GM23338 (cell line): ENCODE results near the gene ST3GAL4. TPM values are rescaled to one million over a fixed set of nuclear protein-coding genes. Genes with fewer than 3 reads are reported as not detected.
A peak's percentile ranks its signal among the peaks of the same experiment; 100 is the strongest.

Source experiments
- ATAC-seq: fragments of 200-7000 bp; cut with Tn5 transposase; 3 replicates; pipeline ENCODE4 v1.9.1; 2020
- DNase-seq: peaks from one replicate; pipeline ENCODE4 v3.0.0-alpha.2; 2015; ENCODE audit warnings: low spot score
- H2AFZ ChIP-seq: fragments of 200-600 bp; sonication (generic); 2 replicates; pipeline ENCODE4 v1.8.0; 2016; ENCODE audit warnings: antibody characterized with exemption, mild to moderate bottlenecking, moderate library complexity
- H3F3A ChIP-seq: fragments of 200-600 bp; sonication (generic); replicated peaks from 2 replicates; pipeline ENCODE4 v1.8.0; 2017; ENCODE audit warnings: antibody characterized with exemption, mixed run types, low read depth
- H3K27ac ChIP-seq: fragments of 200-600 bp; sonication (generic); 2 replicates; pipeline ENCODE4 v1.6.1; 2016; ENCODE audit warnings: low read depth
- H3K27me3 ChIP-seq: fragments of 200-600 bp; sonication (generic); 2 replicates; pipeline ENCODE4 v1.8.0; 2016; ENCODE audit warnings: mild to moderate bottlenecking, mixed run types, moderate library complexity; ENCODE audit not compliant: insufficient read depth
- H3K36me3 ChIP-seq: fragments of 200-600 bp; sonication (generic); 2 replicates; pipeline ENCODE4 v1.8.0; 2016; ENCODE audit warnings: mild to moderate bottlenecking; ENCODE audit not compliant: insufficient read depth
- H3K4me1 ChIP-seq: fragments of 200-600 bp; sonication (generic); 2 replicates; pipeline ENCODE4 v1.8.0; 2016; ENCODE audit warnings: mild to moderate bottlenecking, moderate library complexity; ENCODE audit not compliant: insufficient read depth
- H3K4me2 ChIP-seq: fragments of 200-600 bp; sonication (generic); 2 replicates; pipeline ENCODE4 v1.7.1; 2017; ENCODE audit warnings: mixed run types
- H3K4me3 ChIP-seq: fragments of 200-600 bp; sonication (generic); 2 replicates; pipeline ENCODE4 v1.6.1; 2016; ENCODE audit warnings: mixed run types
- H3K79me2 ChIP-seq: fragments of 200-600 bp; sonication (generic); replicated peaks from 2 replicates; pipeline ENCODE4 v1.8.0; 2017; ENCODE audit warnings: mild to moderate bottlenecking; ENCODE audit not compliant: insufficient read depth
- H3K9me2 ChIP-seq: fragments of 200-600 bp; sonication (generic); 2 replicates; pipeline ENCODE4 v1.8.0; 2017; ENCODE audit not compliant: insufficient read depth
- H4K20me1 ChIP-seq: fragments of 200-600 bp; sonication (generic); replicated peaks from 2 replicates; pipeline ENCODE4 v1.8.0; 2017; ENCODE audit warnings: mild to moderate bottlenecking; ENCODE audit not compliant: insufficient read depth
- H3K27ac Mint-ChIP-seq: 2 replicates; pipeline ENCODE4 v1.8.0; 2020; ENCODE audit warnings: inconsistent platforms, mild to moderate bottlenecking, moderate library complexity, mixed read lengths
- H3K27me3 Mint-ChIP-seq: 3 replicates; pipeline ENCODE4 v1.8.0; 2022; ENCODE audit warnings: low read depth, mild to moderate bottlenecking, moderate library complexity, mixed read lengths, inconsistent platforms; ENCODE audit not compliant: insufficient read depth, poor library complexity
- H3K36me3 Mint-ChIP-seq: 3 replicates; pipeline ENCODE4 v1.8.0; 2021; ENCODE audit warnings: low read depth, mild to moderate bottlenecking, inconsistent platforms, moderate library complexity, mixed read lengths
- H3K4me1 Mint-ChIP-seq: 3 replicates; pipeline ENCODE4 v1.8.0; 2020; ENCODE audit warnings: mild to moderate bottlenecking, inconsistent platforms, mixed read lengths
- H3K4me3 Mint-ChIP-seq: 3 replicates; pipeline ENCODE4 v1.8.0; 2021; ENCODE audit warnings: moderate library complexity, mild to moderate bottlenecking, inconsistent platforms, mixed read lengths
- H3K9me3 Mint-ChIP-seq: 3 replicates; pipeline ENCODE4 v1.8.0; 2020; ENCODE audit warnings: moderate library complexity, mild to moderate bottlenecking, inconsistent platforms, mixed read lengths
- CREB1 ChIP-seq: fragments of 250-450 bp; sonication (Bioruptor Pico); IDR thresholded peaks from 2 replicates; pipeline ENCODE4 v1.5.0; 2020; ENCODE audit warnings: low read depth, mild to moderate bottlenecking, moderate library complexity
- CTCF ChIP-seq, 2 experiments: fragments of 200-600 bp in 1 of 2; sonication (generic) in 1 of 2; conservative IDR thresholded peaks; 2 replicates each; pipeline versions ENCODE4 v1.5.1 to v1.6.1; 2016 to 2017; ENCODE audit warnings: antibody characterized with exemption in 2 of 2, low read depth in 2 of 2, mild to moderate bottlenecking in 2 of 2, moderate library complexity in 1 of 2
- ETS1 ChIP-seq: IDR thresholded peaks from 2 replicates; pipeline ENCODE4 v1.6.1; 2016; ENCODE audit warnings: antibody characterized with exemption
- EZH2 ChIP-seq: fragments of 200-600 bp; sonication (generic); IDR thresholded peaks from one replicate; pipeline ENCODE4 v1.8.0; 2017; ENCODE audit warnings: antibody characterized with exemption, mild to moderate bottlenecking, low read depth; ENCODE audit not compliant: unreplicated experiment
- EZH2phosphoT487 ChIP-seq: fragments of 200-600 bp; sonication (generic); IDR thresholded peaks from one replicate; pipeline ENCODE4 v1.8.1; 2018; ENCODE audit warnings: antibody characterized with exemption; ENCODE audit not compliant: unreplicated experiment
- JUNB ChIP-seq: IDR thresholded peaks from one replicate; pipeline ENCODE4 v1.6.1; 2016; ENCODE audit warnings: antibody characterized with exemption; ENCODE audit not compliant: unreplicated experiment
- NANOG ChIP-seq: IDR thresholded peaks from 2 replicates; pipeline ENCODE4 v1.6.1; 2016; ENCODE audit warnings: antibody characterized with exemption, borderline replicate concordance
- POLR2AphosphoS5 ChIP-seq: IDR thresholded peaks from 2 replicates; pipeline ENCODE4 v1.6.1; 2016; ENCODE audit warnings: antibody characterized with exemption, low read depth
- REST ChIP-seq: IDR thresholded peaks from one replicate; pipeline ENCODE4 v1.6.1; 2018; ENCODE audit warnings: antibody characterized with exemption; ENCODE audit not compliant: unreplicated experiment
- STAT1 ChIP-seq: IDR thresholded peaks from one replicate; pipeline ENCODE4 v1.6.1; 2016; ENCODE audit warnings: antibody characterized with exemption; ENCODE audit not compliant: unreplicated experiment
- ZNF114 ChIP-seq: fragments of 250-450 bp; sonication (Bioruptor Pico); IDR thresholded peaks from 2 replicates; pipeline ENCODE4 v1.5.0; 2020; ENCODE audit warnings: mild to moderate bottlenecking, moderate library complexity
- ZNF331 ChIP-seq: fragments of 250-450 bp; sonication (Bioruptor Pico); IDR thresholded peaks from 2 replicates; pipeline ENCODE4 v1.5.0; 2020; ENCODE audit warnings: low read depth, mild to moderate bottlenecking, moderate library complexity
- polyA plus RNA-seq: library from polyadenylated mRNA; unstranded; fragments of >200 nt; fragmentation: Nextera tagmentation; extraction: Ambion mirVana; gene quantifications from 2 replicates; pipeline ENCODE4 v1.2.1, GENCODE V29; 2016
- total RNA-seq: library from RNA; depleted of rRNA; stranded (reverse); fragments of >200 nt; shearing (Covaris generic); gene quantifications from 2 replicates; pipeline ENCODE4 v1.2.3, GENCODE V29; 2014
- TF ChIP-seq, protein P1 (sequence below): fragments of 250-450 bp; sonication (Bioruptor Pico); IDR thresholded peaks from 2 replicates; pipeline ENCODE4 v1.5.0; 2020; ENCODE audit warnings: mild to moderate bottlenecking, moderate library complexity

Gene ST3GAL4
- total and polyA plus RNA-seq, 2 experiments from 2014 or later = 10.1 to 28.0 TPM

DNA sequence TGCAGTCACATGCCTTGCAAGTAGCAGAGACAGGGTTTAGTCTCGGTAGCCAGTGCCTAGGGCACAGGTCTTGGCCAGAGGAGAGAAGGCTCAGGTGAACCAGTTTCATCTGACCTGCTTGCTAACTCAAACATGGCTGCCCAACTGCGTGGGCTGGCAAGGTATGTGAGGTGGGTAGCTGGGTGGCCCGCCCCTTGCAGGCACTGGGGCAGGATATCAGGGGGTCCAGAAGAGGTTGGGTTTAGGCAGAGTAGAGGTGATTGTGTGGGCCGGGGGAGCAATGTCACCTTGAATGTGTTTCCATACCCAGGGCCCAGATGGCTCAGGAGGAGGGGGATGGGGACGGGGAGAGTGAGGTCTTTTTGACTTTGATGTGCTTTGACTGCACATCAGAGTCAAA, 37.7 kb downstream of the ST3GAL4 start:
- Histone ChIP-seq H3K4me2 (no peak overlapping the region), H3K36me3 (no peaks in the 10 kb centered on the region), H3K27ac (no peak overlapping the region), H3K9me2 (no peaks in the 10 kb centered on the region), H3K4me1 (peaks cover 6% of the 10 kb centered on the region; the same call in 1 of the 2 replicates), H2AFZ (no peak overlapping the region), H4K20me1 (0 out of 2 replicates have a peak, but pooled peaks cover 5% of the 10 kb centered on the region), H3K4me3 (no peak overlapping the region), H3K27me3 (no peaks in the 10 kb centered on the region), H3K79me2 (peaks cover 27% of the 10 kb centered on the region), H3F3A (no peaks in the 10 kb centered on the region)
- H3K4me3 Mint-ChIP-seq = no peak overlapping the region
- peaks cover 7% of the 10 kb centered on the region for H3K27me3 Mint-ChIP-seq
- H3K27ac Mint-ChIP-seq = peak overlapping the region; percentile 30; the same call in 1 of the 2 replicates
- H3K9me3 Mint-ChIP-seq = no peaks in the 10 kb centered on the region
- DNase-seq (no peak), ATAC-seq (no peak)
- peaks cover 21% of the 10 kb centered on the region for H3K4me1 Mint-ChIP-seq
- TF ChIP-seq JUNB (no peak), ETS1 (no peak), CTCF (conservative IDR thresholded peaks at IDR 0.05; ENCODE audit: low read depth in 2 of 2) (no peak), ZNF331 (CRISPR knock-in tag) (no peak), EZH2phosphoT487 (no peak), ZNF114 (CRISPR knock-in tag) (no peak), CREB1 (CRISPR knock-in tag) (no peak), POLR2AphosphoS5 (no peak), REST (no peak), EZH2 (no peak), NANOG (no peak), STAT1 (no peak)
- TF ChIP-seq, protein P1, sequence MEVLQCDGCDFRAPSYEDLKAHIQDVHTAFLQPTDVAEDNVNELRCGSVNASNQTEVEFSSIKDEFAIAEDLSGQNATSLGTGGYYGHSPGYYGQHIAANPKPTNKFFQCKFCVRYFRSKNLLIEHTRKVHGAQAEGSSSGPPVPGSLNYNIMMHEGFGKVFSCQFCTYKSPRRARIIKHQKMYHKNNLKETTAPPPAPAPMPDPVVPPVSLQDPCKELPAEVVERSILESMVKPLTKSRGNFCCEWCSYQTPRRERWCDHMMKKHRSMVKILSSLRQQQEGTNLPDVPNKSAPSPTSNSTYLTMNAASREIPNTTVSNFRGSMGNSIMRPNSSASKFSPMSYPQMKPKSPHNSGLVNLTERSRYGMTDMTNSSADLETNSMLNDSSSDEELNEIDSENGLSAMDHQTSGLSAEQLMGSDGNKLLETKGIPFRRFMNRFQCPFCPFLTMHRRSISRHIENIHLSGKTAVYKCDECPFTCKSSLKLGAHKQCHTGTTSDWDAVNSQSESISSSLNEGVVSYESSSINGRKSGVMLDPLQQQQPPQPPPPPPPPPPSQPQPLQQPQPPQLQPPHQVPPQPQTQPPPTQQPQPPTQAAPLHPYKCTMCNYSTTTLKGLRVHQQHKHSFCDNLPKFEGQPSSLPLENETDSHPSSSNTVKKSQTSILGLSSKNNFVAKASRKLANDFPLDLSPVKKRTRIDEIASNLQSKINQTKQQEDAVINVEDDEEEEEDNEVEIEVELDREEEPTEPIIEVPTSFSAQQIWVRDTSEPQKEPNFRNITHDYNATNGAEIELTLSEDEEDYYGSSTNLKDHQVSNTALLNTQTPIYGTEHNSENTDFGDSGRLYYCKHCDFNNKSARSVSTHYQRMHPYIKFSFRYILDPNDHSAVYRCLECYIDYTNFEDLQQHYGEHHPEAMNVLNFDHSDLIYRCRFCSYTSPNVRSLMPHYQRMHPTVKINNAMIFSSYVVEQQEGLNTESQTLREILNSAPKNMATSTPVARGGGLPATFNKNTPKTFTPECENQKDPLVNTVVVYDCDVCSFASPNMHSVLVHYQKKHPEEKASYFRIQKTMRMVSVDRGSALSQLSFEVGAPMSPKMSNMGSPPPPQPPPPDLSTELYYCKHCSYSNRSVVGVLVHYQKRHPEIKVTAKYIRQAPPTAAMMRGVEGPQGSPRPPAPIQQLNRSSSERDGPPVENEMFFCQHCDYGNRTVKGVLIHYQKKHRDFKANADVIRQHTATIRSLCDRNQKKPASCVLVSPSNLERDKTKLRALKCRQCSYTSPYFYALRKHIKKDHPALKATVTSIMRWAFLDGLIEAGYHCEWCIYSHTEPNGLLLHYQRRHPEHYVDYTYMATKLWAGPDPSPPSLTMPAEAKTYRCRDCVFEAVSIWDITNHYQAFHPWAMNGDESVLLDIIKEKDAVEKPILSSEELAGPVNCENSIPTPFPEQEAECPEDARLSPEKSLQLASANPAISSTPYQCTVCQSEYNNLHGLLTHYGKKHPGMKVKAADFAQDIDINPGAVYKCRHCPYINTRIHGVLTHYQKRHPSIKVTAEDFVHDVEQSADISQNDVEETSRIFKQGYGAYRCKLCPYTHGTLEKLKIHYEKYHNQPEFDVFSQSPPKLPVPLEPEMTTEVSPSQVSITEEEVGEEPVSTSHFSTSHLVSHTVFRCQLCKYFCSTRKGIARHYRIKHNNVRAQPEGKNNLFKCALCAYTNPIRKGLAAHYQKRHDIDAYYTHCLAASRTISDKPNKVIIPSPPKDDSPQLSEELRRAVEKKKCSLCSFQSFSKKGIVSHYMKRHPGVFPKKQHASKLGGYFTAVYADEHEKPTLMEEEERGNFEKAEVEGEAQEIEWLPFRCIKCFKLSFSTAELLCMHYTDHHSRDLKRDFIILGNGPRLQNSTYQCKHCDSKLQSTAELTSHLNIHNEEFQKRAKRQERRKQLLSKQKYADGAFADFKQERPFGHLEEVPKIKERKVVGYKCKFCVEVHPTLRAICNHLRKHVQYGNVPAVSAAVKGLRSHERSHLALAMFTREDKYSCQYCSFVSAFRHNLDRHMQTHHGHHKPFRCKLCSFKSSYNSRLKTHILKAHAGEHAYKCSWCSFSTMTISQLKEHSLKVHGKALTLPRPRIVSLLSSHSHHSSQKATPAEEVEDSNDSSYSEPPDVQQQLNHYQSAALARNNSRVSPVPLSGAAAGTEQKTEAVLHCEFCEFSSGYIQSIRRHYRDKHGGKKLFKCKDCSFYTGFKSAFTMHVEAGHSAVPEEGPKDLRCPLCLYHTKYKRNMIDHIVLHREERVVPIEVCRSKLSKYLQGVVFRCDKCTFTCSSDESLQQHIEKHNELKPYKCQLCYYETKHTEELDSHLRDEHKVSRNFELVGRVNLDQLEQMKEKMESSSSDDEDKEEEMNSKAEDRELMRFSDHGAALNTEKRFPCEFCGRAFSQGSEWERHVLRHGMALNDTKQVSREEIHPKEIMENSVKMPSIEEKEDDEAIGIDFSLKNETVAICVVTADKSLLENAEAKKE = no peak
- no peaks in the 10 kb centered on the region for H3K36me3 Mint-ChIP-seq
